SK-N-DZ (cell line): ENCODE measurements around the gene PAK1.
"Not testable (repeated sequence)": the region's sequence is repeated elsewhere in the genome, so short reads cannot be mapped to it uniquely, and the experiment has no call there.

Experiments
- DNase-seq: peaks from one replicate; pipeline ENCODE4 v3.0.0-alpha.2; 2015; ENCODE audit warnings: low spot score

The PAK1 gene

GRCh38 chr11:77403211-77403610 lies 70.7 kb downstream of the PAK1 start:
- DNase-seq: no peak

- no peak for DNase-seq
Measured at GRCh38 chr11:77402218-77402556, 71.7 kb downstream of the PAK1 start.

- DNase-seq: no peak
Measured at GRCh38 chr11:77401486-77402217, 72.2 kb downstream of the PAK1 start.

- DNase-seq: no peak
Measured at GRCh38 chr11:77400775-77401449, 73.0 kb downstream of the PAK1 start.

GRCh38 chr11:77400271-77400670 lies 73.6 kb downstream of the PAK1 start:
- no peak for DNase-seq

- no peak for DNase-seq
Measured at GRCh38 chr11:77397631-77398030, 76.3 kb downstream of the PAK1 start.

- no peak for DNase-seq
Measured at GRCh38 chr11:77396911-77397310, 77.0 kb downstream of the PAK1 start.

GRCh38 chr11:77396305-77396704 lies 77.6 kb downstream of the PAK1 start:
- no peak for DNase-seq

GRCh38 chr11:77395460-77396173 lies 78.3 kb downstream of the PAK1 start:
- DNase-seq: no peak

GRCh38 chr11:77392842-77393241 lies 81.1 kb downstream of the PAK1 start:
- no peak for DNase-seq

- DNase-seq: no peak
Measured at GRCh38 chr11:77387701-77388100, 86.2 kb downstream of the PAK1 start.

- no peak for DNase-seq
Measured at GRCh38 chr11:77386178-77386577, 87.7 kb downstream of the PAK1 start.

GRCh38 chr11:77385255-77385771 lies 88.6 kb downstream of the PAK1 start:
- DNase-seq: not testable (repeated sequence)

GRCh38 chr11:77384571-77384970 lies 89.3 kb downstream of the PAK1 start:
- no peak for DNase-seq

- DNase-seq: not testable (repeated sequence)
Measured at GRCh38 chr11:77383349-77383748, 90.5 kb downstream of the PAK1 start.

- no peak for DNase-seq
Measured at GRCh38 chr11:77381729-77382665, 91.9 kb downstream of the PAK1 start.

GRCh38 chr11:77379934-77380333 lies 94.0 kb downstream of the PAK1 start:
- no peak for DNase-seq

GRCh38 chr11:77379253-77379652 lies 94.6 kb downstream of the PAK1 start:
- no peak for DNase-seq

- no peak for DNase-seq
Measured at GRCh38 chr11:77377734-77378133, 96.2 kb downstream of the PAK1 start.

- no peak for DNase-seq
Measured at GRCh38 chr11:77375107-77375506, 98.8 kb downstream of the PAK1 start.

GRCh38 chr11:77374611-77375031 lies 99.3 kb downstream of the PAK1 start:
- DNase-seq: no peak
